Hematopoietic multipotent progenitor cell treated with erythropoietin and hydrocortisone succinate and interleukin-3 and kit ligand, for 15 days (in vitro differentiated cells): ENCODE measurements around the gene TBC1D2B.
A peak's percentile ranks its signal among the peaks of the same experiment; 100 is the strongest.

Experiments used
- DNase-seq: peaks from one replicate; pipeline ENCODE4 v3.0.0-alpha.2; 2015; ENCODE audit warnings: low spot score

The TBC1D2B gene

DNA sequence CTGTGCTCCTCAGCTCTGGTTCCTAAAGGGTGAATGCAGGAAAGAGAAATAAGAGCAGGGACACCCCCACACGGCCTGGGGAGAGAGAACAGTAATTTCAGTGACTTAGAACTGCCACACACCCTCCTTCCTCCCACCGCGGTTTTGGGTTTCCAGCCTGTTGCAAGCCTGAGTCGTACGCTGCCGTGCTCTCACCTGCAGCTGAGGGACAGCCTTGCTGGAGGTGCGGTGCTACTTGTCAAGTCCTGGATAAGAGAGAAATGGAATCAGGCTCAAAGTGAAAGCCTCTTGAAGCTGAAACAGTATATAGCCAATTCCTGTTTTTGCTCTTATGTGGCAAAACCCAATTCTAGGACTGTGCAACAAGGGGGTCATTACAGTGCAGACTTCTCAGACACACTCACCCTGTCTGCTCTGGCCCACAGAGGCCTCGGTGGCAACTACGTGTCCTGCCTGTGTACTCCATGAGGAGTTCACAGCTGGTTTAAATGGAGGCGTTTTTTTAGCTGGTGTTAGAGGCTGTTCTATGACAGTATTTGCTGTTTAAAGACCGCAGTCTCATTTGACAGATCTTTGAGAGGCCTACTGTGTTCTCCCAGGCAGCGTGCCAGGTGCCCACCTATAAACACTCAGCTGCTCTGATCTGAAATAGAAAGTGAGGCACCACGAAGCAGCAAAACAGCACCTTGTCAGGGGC is 42.9 kb downstream of the TBC1D2B start:
- DNase-seq: no peak

- DNase-seq: no peak
These were observed 43.6 kb downstream of the TBC1D2B start for GRCh38 chr15:78033864-78034263.

DNA sequence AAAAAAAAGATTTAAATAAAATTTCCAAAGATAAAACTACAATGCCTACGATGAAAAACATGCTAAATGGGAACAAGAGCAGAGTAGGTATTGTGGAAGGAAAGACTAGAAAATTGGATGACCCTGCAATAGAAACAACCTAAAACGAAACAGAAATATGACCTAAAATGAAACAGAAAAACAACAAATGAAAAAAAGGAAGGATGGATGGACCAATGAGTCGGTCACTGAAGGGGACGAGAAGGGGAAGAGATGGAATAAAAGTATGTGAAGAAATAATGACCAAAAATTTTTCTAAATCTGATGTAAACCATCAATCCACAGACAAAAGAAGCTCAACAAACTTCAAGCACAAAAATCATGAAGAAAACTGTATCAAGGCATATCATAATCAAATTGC is 44.8 kb downstream of the TBC1D2B start:
- DNase-seq: no peak

GRCh38 chr15:78024883-78025282 is 52.6 kb downstream of the TBC1D2B start:
- DNase-seq: no peak

DNA sequence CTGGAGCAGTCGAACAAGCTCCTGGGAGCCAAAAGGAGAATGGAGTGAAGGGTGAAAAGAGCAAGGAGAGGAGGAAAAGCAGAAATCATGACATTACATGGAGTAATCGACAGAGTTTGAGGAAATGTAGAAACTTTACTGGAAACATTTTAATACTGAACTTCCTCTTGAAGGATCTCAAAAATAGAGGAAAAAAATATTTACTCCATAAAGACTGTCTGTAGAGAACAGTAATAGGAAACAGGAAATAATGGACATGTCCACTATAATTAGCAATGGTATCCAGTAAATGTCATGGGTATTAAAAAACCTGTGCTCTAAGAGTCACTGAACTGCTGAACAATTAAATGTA is 53.0 kb downstream of the TBC1D2B start:
- DNase-seq: no peak

- DNase-seq: no peak
These were observed 53.5 kb downstream of the TBC1D2B start for GRCh38 chr15:78023865-78024518.

GRCh38 chr15:78023081-78023665 is 54.3 kb downstream of the TBC1D2B start:
- no peak for DNase-seq

DNA sequence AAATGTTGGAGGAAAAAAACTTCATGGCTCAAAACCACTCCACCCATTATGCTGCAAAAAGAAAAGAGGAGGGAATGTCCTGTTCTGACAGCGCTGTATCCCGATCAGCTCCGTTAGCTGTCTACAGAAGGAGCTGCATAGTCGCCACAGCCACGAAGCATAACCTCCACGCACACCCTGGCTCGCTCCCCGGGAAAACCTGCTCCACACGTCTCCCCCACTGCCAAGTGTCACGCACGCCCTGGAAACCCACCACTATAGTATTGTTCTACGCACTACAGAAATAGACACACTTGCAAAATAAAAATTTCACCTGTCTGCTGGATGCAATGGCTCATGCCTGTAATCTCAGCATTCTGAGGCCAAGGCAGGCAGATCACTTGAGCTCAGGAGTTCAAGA is 55.8 kb downstream of the TBC1D2B start:
- DNase-seq: no peak

DNA sequence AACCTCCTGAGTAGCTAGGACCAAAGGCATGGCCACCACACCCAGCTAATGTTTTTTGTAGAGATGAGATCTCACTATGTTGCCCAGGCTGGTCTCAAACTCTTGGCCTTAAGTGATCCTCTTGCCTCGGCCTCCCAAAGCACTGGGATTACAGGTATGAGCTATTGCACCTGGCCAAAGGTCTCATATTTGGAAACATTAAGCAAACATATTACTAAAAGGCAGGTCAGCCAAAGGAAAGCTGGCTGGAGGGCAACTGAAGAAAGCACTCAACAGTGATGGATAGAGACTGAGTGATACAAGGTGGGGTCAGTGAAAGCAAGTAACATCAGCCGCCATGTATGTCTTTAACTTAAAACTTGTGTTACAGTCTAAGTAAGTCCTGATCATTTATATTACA is 57.5 kb downstream of the TBC1D2B start:
- DNase-seq: no peak

- peak; percentile 60 for DNase-seq
These were observed 58.4 kb downstream of the TBC1D2B start for GRCh38 chr15:78018946-78019644.

DNA sequence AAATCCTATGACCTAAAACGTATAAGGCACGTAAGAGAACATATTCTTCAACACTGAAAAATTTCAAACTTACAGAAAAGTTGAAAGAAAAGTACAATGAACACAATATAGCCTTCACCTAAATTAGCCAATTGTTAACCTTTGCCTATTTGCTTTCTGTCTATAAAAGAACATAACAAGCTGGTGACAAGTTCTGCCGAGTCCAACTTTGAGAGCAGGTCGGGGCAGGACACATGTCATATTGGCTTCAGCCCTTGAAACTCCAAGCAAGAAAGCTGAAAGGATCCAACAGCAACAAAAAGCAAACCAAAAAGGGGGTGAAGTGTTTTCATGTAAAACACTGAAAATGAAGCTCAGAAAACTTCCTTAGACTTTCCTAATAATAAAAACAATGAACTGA is 59.1 kb downstream of the TBC1D2B start:
- DNase-seq: no peak

- no peak for DNase-seq
These were observed 60.7 kb downstream of the TBC1D2B start for GRCh38 chr15:78016860-78017259.

GRCh38 chr15:78012643-78013077 is 64.9 kb downstream of the TBC1D2B start:
- no peak for DNase-seq

DNA sequence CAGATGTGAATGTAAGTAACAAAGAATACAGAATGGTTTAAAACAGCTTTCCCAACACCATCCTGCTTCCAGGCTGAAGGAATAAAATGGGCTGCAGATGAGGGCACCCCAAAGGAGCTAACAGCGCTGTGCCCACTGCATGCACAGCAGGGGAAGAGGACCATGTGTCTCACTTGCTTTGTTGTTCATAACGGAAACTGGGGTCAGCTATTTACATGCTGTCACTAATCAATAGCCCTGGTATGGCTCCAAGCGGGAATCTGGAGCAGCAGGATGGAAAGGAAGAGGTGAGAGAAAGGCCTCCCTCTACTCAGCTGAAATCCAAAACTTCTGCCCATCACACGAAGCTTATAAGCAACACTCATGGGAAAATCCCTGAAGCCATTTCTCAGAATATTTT is 67.4 kb downstream of the TBC1D2B start:
- no peak for DNase-seq

DNA sequence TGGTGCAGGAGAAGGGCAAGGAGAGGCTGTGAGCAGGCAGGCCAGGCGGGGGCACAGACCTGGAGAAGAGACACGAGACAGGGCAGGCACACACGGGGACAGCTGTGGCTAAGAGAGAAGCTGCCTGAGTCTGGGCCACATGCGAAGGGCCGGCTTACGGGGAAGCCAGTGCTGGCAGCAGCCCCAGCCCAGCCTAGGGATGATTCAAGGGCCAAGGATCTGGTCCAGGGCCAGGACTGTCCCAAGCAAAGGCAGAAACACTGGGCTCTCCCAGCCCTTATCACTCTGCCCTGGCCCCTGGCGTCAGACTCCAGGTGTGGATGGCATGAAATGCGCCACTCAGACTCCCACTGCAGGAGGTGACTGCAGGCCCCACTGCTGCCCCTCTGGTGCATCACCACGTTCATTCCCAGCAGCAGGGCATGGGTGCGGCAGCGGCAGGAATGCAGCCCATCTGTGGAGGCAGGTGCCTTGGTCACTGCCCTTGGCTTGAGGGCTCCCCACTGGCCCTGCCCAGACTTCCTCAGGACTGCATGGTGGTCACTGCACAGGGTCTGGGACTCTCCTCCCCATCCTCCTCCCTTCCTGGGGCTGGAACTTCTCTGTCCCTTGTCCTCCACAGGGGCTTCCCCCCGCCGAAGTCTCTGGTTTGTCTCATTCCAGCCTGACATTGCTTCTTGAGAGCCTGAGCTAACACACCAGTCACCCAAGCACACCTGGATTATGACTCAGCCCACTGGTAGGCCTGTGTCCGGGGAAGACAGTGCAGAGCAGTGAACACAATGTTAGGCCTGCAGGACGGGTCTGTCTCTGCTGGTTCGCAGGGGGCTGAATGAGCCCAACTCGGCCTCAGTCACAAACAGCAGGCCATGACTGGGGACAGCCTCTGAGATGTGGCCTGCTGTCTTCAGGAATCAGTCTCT is 69.3 kb downstream of the TBC1D2B start:
- no peak for DNase-seq

GRCh38 chr15:78007211-78007931 is 70.1 kb downstream of the TBC1D2B start:
- DNase-seq: no peak

- no peak for DNase-seq
These were observed 70.8 kb downstream of the TBC1D2B start for GRCh38 chr15:78006567-78007205.

DNA sequence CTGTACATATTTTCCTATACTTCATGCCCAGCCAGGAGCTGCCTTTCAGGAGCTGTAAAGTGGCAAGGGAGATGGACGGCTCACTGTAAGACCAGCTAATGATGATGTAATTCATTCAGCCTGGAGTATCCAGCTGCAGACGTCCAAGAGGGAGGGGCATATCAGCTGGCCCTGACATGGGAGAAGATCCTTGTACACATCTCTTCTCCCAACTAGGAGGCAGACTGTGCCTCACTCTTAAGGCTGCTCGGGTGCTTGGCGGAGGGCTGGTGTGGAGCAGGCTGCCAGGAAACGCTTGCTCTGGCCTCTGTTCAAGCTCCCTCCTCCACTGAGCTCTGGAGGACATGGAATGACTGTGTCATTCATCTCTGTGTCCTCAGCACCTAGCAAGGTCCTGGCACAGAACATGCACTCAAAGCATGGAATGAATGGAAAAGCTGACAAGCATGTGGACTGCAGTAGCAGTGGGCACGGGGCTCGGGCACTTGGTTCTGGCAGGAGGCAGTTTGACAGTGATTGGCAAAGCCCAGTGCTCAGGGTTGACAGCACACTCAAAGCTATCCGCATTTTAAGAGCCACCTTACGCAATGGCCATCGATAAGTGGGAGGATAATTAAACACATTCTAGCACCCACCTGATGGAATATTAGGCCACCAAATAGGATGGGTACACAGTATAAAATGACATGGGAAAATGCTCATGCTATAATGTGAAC is 72.4 kb downstream of the TBC1D2B start:
- no peak for DNase-seq

- no peak for DNase-seq
These were observed 73.2 kb downstream of the TBC1D2B start for GRCh38 chr15:78004222-78004727.

DNA sequence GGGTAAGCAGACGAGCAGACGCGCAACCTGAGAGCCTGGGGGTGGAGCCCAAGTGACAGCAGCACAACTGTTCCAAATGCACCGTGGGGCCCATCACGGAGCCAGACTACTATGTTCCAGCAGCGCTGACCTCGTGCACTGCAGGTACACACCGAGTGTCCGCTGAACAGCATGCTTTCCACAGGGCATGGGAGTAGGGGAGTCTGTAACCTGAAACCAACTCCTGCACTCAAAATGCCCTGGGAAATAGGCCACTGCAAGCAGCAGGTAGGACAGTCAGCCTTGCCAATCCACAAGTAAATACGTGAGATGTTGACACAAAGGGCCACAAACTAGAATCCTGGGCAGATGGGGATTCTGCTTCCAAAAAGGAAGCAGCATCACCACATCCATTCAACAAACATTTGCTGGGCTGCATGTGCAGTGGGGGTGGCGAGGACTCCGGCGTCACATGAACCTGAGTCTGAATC is 73.9 kb downstream of the TBC1D2B start:
- no peak for DNase-seq
